HG03039 (cell line): ENCODE data around the gene BAD.
"Not testable (repeated sequence)": the region's sequence is repeated elsewhere in the genome, so short reads cannot be mapped to it uniquely, and the experiment has no call there.

Experiments
- ATAC-seq: cut with Tn5 transposase; IDR thresholded peaks from one replicate; pipeline ENCODE4 v1.9.1; 2021; ENCODE audit warnings: mild to moderate bottlenecking, moderate library complexity; ENCODE audit not compliant: unreplicated experiment

The BAD gene

GRCh38 chr11:64284048-64284961 lies at the start of gene BAD:
Gene BAD, minus strand, starts transcription at chr11:64284665. Its CDS starts 297 bp downstream, at chr11:64284368.
- peak; percentile 55 for ATAC-seq

- ATAC-seq, result no peak
These were observed 49.1 kb upstream of the BAD start for GRCh38 chr11:64333556-64333955.

- ATAC-seq, result peak; percentile 40
These were observed 47.3 kb upstream of the BAD start for GRCh38 chr11:64331569-64332371.

GRCh38 chr11:64330888-64331287 lies 46.4 kb upstream of the BAD start:
- no peak for ATAC-seq

- ATAC-seq, result no peak
These were observed 43.5 kb upstream of the BAD start for GRCh38 chr11:64327993-64328392.

- ATAC-seq, result no peak
These were observed 42.9 kb upstream of the BAD start for GRCh38 chr11:64327375-64327774.

- no peak for ATAC-seq
These were observed 40.4 kb upstream of the BAD start for GRCh38 chr11:64324692-64325469.

- ATAC-seq, result not testable (repeated sequence)
These were observed 39.5 kb upstream of the BAD start for GRCh38 chr11:64323984-64324383.

GRCh38 chr11:64323373-64323772 lies 38.9 kb upstream of the BAD start:
- ATAC-seq, result no peak

GRCh38 chr11:64322925-64323260 lies 38.4 kb upstream of the BAD start:
- ATAC-seq, result no peak

GRCh38 chr11:64321533-64321932 lies 37.1 kb upstream of the BAD start:
- ATAC-seq, result no peak

GRCh38 chr11:64321026-64321425 lies 36.6 kb upstream of the BAD start:
- no peak for ATAC-seq

- no peak for ATAC-seq
These were observed 36.1 kb upstream of the BAD start for GRCh38 chr11:64320556-64320955.

- ATAC-seq, result no peak
These were observed 34.6 kb upstream of the BAD start for GRCh38 chr11:64318766-64319761.

GRCh38 chr11:64317961-64318765 lies 33.7 kb upstream of the BAD start, which contains the start of gene PRDX5:
Gene PRDX5, plus strand, starts transcription at chr11:64318121. Its CDS starts 95 bp downstream, at chr11:64318216.
- ATAC-seq, result peak; percentile 74

- peak; percentile 59 for ATAC-seq
These were observed 33.0 kb upstream of the BAD start, which contains the start of gene TRMT112 for GRCh38 chr11:64317325-64317960. Gene TRMT112, minus strand, starts transcription at chr11:64317559. Its CDS starts 33 bp downstream, at chr11:64317526.

- ATAC-seq, result no peak
These were observed 32.3 kb upstream of the BAD start for GRCh38 chr11:64316672-64317324.
